Measurements from ENCODE around the gene LRRC37A3.
"Not testable (repeated sequence)": the region's sequence is repeated elsewhere in the genome, so short reads cannot be mapped to it uniquely, and the experiment has no call there.

The LRRC37A3 gene

DNA sequence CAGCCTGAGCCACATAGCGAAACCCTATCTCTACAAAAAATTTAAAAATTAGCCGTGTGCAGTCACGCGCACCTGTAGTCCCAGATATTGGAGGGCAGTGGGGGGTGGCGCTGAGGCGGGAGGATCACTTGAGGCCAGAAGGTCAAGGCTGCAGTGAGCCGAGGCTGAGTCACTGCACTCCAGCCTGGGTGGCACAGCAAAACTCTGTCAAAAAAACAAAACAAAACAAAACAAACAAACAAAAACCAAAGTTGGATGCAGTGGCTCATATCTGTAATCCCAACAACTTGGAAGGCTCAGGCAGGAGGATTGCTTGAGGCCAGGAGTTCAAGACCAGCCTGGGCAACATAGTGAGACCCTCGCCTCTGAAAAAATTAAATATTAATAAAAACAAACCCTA, 75.4 kb downstream of the LRRC37A3 start:
- H3K36me3 ChIP-seq (ENCODE audit: insufficient read depth, low read length); H2AFZ ChIP-seq (ENCODE audit: low read length); H3K4me2 ChIP-seq (ENCODE audit: low read depth, low read length, poor library complexity, severe bottlenecking); H3K79me2 ChIP-seq (ENCODE audit: insufficient read depth, low read length); H3K9ac ChIP-seq (ENCODE audit: low read depth, low read length, poor library complexity, severe bottlenecking); H3K4me1 ChIP-seq (ENCODE audit: insufficient read depth, low read length, poor library complexity, severe bottlenecking); H4K20me1 ChIP-seq (ENCODE audit: insufficient read depth, low read length, poor library complexity, severe bottlenecking); H3K27me3 ChIP-seq (ENCODE audit: insufficient read depth, low read length, poor library complexity, severe bottlenecking); H3F3A ChIP-seq (ENCODE audit: low read depth); H3K9me3 ChIP-seq (ENCODE audit: insufficient read depth, low read depth, low read length); H3K9me2 ChIP-seq (replicated peaks; ENCODE audit: low read depth, low read length); H3K4me3 ChIP-seq (ENCODE audit: low read length, poor library complexity, severe bottlenecking): not testable (repeated sequence)

DNA sequence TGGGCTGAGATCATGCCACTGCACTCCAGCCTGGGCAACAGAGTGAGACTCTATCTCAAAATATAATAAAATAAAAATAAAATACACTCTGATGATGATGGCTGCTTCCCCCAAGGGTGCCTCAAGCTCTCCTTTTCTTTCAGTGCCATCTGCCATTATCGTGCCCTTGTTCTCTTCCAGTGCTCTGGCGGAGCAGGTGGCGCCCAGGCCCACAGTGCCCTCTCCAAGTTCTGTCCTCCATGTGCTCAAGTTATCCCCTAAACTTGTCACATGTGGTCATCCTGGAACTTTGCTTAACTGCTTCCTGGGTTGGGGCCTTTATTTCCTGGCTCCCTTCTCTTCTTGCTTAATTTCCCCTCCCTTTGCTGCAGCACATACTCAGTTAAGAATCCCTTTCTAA, 76.4 kb downstream of the LRRC37A3 start:
- not testable (repeated sequence) for H3K9me3 ChIP-seq (ENCODE audit: insufficient read depth, low read depth, low read length); H3K9ac ChIP-seq (ENCODE audit: low read depth, low read length, poor library complexity, severe bottlenecking); H3K36me3 ChIP-seq (ENCODE audit: insufficient read depth, low read length); H3K4me3 ChIP-seq (ENCODE audit: low read length, poor library complexity, severe bottlenecking); H3K27me3 ChIP-seq (ENCODE audit: insufficient read depth, low read length, poor library complexity, severe bottlenecking); H4K20me1 ChIP-seq (ENCODE audit: insufficient read depth, low read length, poor library complexity, severe bottlenecking); H3K9me2 ChIP-seq (replicated peaks; ENCODE audit: low read depth, low read length); H3F3A ChIP-seq (ENCODE audit: low read depth); H3K4me1 ChIP-seq (ENCODE audit: insufficient read depth, low read length, poor library complexity, severe bottlenecking); H2AFZ ChIP-seq (ENCODE audit: low read length); H3K79me2 ChIP-seq (ENCODE audit: insufficient read depth, low read length); H3K4me2 ChIP-seq (ENCODE audit: low read depth, low read length, poor library complexity, severe bottlenecking)

DNA sequence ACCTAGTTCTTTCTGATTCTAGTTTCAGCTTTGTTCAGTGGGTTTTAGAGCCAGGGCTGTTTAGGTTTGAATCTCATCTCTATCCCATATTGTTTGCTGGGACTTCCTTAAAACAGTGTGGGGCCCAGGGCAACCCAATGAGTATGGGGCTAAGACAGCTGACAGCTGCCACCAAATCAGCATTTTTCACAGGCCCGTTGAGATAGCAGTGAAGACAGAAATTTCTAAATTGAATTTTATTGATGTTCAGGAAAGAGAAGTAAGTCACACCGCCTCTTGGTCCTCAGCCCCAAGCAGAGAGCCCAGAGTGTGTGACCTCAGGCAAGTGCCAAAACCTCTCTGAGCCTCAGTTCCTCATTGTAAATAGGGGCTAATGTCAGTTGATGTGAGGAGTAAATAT, 78.3 kb downstream of the LRRC37A3 start:
- not testable (repeated sequence) for H3K9me3 ChIP-seq (ENCODE audit: insufficient read depth, low read depth, low read length); H3K9ac ChIP-seq (ENCODE audit: low read depth, low read length, poor library complexity, severe bottlenecking); H3K4me3 ChIP-seq (ENCODE audit: low read length, poor library complexity, severe bottlenecking); H3K9me2 ChIP-seq (replicated peaks; ENCODE audit: low read depth, low read length); H3F3A ChIP-seq (ENCODE audit: low read depth); H3K36me3 ChIP-seq (ENCODE audit: insufficient read depth, low read length); H4K20me1 ChIP-seq (ENCODE audit: insufficient read depth, low read length, poor library complexity, severe bottlenecking); H3K4me2 ChIP-seq (ENCODE audit: low read depth, low read length, poor library complexity, severe bottlenecking); H3K4me1 ChIP-seq (ENCODE audit: insufficient read depth, low read length, poor library complexity, severe bottlenecking); H3K27me3 ChIP-seq (ENCODE audit: insufficient read depth, low read length, poor library complexity, severe bottlenecking); H2AFZ ChIP-seq (ENCODE audit: low read length); H3K79me2 ChIP-seq (ENCODE audit: insufficient read depth, low read length)

DNA sequence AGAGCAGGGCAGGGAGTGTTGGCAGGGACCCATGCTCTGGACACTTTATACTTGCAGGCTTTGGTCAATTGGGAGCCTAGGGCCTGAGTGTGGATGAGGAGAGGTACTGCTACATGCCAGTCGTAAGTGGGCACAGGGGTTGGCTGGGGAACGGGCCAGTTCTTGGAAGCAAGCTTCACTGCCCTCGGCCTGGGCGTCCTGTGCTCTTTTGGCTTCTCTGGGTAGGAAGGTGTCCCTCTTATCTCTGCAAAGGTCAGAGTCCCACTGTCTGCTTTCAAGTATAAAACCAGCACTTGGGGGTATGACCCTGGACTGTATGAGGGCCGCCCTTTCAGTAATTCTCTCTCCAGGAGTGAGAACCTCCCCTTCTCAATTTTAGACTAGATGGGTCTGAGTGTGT, 80.8 kb downstream of the LRRC37A3 start:
- H3K4me2 ChIP-seq (ENCODE audit: low read depth, low read length, poor library complexity, severe bottlenecking) = not testable (repeated sequence)

DNA sequence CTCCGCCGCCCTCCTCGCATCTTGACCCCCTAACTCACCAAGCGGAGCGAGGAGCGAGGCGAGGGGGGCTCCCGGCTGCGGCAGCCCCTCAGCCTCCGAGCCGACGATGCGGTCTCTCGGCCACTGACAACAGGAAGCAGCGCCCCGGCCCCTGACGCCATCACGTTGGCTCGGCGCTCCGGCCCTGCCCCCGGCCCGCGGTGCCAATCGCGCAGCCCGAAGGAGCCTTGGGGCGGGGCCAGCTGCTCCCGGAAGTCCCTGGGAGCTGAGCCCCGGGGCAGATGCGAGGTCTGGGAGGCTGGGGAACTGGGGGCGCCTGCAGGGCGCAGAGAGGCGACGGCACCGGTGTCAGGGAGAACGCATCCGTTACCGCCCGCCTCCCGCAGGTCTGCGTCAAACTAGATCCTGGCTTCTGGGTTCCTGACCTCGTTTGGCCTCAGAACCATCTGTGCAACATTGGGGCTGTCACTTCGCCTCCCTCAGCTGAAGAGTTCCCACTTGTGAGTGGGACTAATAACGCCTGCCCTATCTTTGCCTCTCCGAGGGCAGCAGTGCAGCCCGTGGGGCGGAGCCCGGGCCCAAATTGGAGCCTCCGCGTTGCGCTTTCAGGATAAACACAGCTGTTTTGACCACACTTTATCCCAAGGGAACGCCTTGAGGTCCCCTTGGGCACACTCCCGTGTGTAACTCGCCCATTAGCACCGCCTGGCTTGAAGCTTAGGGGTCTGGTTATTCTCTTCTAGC, 82.1 kb downstream of the LRRC37A3 start:
- not testable (repeated sequence) for H3F3A ChIP-seq (ENCODE audit: low read depth); H3K27me3 ChIP-seq (ENCODE audit: insufficient read depth, low read length, poor library complexity, severe bottlenecking); H3K9me3 ChIP-seq (ENCODE audit: insufficient read depth, low read depth, low read length); H3K9me2 ChIP-seq (replicated peaks; ENCODE audit: low read depth, low read length); H4K20me1 ChIP-seq (ENCODE audit: insufficient read depth, low read length, poor library complexity, severe bottlenecking); H3K36me3 ChIP-seq (ENCODE audit: insufficient read depth, low read length); H3K4me1 ChIP-seq (ENCODE audit: insufficient read depth, low read length, poor library complexity, severe bottlenecking)
- peak overlapping the region; percentile 60; the same call in 1 of the 2 replicates for H2AFZ ChIP-seq (ENCODE audit: low read length)
- peak overlapping the region; percentile 65 for H3K4me2 ChIP-seq (ENCODE audit: low read depth, low read length, poor library complexity, severe bottlenecking)
- H3K79me2 ChIP-seq (ENCODE audit: insufficient read depth, low read length) = peaks cover 25% of the 10 kb centered on the region
- peak overlapping the region; percentile 75 for H3K4me3 ChIP-seq (ENCODE audit: low read length, poor library complexity, severe bottlenecking)
- H3K9ac ChIP-seq (ENCODE audit: low read depth, low read length, poor library complexity, severe bottlenecking) = peak overlapping the region; percentile 75

More for the DNA sequence above, 80.8 kb downstream of the LRRC37A3 start:
- not testable (repeated sequence) for H3K4me1 ChIP-seq (ENCODE audit: insufficient read depth, low read length, poor library complexity, severe bottlenecking); H3K9ac ChIP-seq (ENCODE audit: low read depth, low read length, poor library complexity, severe bottlenecking); H3K36me3 ChIP-seq (ENCODE audit: insufficient read depth, low read length); H3K4me3 ChIP-seq (ENCODE audit: low read length, poor library complexity, severe bottlenecking); H3K9me2 ChIP-seq (replicated peaks; ENCODE audit: low read depth, low read length); H3F3A ChIP-seq (ENCODE audit: low read depth); H2AFZ ChIP-seq (ENCODE audit: low read length); H3K27me3 ChIP-seq (ENCODE audit: insufficient read depth, low read length, poor library complexity, severe bottlenecking); H4K20me1 ChIP-seq (ENCODE audit: insufficient read depth, low read length, poor library complexity, severe bottlenecking); H3K9me3 ChIP-seq (ENCODE audit: insufficient read depth, low read depth, low read length)
- H3K79me2 ChIP-seq (ENCODE audit: insufficient read depth, low read length) = peaks cover 25% of the 10 kb centered on the region

DNA sequence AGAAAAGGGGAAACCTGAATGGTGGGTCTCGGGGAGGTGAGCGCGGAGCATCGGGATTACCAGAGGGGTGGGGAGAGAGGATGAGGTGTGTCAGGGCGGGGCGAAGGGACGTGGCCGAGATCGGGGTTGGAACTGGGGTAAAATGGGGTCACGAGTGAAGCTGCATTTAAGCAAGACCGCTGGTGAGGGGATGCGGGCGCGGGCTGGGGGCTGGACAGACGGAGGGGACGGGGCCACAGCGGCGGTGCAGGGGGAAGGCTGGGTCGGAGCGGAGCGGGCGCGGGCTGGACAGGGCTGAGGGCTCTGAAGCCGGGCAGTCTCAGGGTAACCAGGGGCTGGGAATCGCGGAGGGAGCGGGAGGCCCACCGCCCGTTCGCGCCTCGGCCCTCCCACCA, 82.7 kb downstream of the LRRC37A3 start:
- Histone ChIP-seq H3K79me2 (ENCODE audit: insufficient read depth, low read length) (peaks cover 27% of the 10 kb centered on the region), H3K9ac (ENCODE audit: low read depth, low read length, poor library complexity, severe bottlenecking) (peak overlapping the region; percentile 75), H3K4me3 (ENCODE audit: low read length, poor library complexity, severe bottlenecking) (peak overlapping the region; percentile 75), H2AFZ (ENCODE audit: low read length) (0 out of 2 replicates have a peak overlapping the region, but pooled peaks have one; percentile 43), H3K4me2 (ENCODE audit: low read depth, low read length, poor library complexity, severe bottlenecking) (peak overlapping the region; percentile 96)
- H3K36me3 ChIP-seq (ENCODE audit: insufficient read depth, low read length); H3F3A ChIP-seq (ENCODE audit: low read depth); H3K9me2 ChIP-seq (replicated peaks; ENCODE audit: low read depth, low read length); H3K27me3 ChIP-seq (ENCODE audit: insufficient read depth, low read length, poor library complexity, severe bottlenecking); H4K20me1 ChIP-seq (ENCODE audit: insufficient read depth, low read length, poor library complexity, severe bottlenecking); H3K9me3 ChIP-seq (ENCODE audit: insufficient read depth, low read depth, low read length); H3K4me1 ChIP-seq (ENCODE audit: insufficient read depth, low read length, poor library complexity, severe bottlenecking): not testable (repeated sequence)

DNA sequence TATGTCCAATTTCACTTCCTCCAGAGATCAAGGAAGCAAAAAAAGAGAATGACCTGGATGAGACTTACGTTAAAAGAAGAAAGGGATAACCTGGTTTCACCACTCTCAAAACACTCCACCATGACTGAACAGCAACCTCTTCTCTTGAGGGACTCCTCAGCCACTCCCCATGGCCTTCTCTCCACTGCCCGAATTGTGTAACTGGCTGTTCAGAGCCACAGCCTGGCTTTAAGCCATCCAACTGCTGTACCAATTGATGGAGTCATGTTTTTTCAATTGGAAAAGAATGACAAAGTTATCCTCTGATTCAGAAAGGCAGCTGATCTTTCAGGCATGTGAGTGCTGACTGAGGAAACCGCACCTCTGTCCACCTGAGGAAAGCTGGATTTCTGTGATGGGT, 85.2 kb downstream of the LRRC37A3 start:
- not testable (repeated sequence) for H3F3A ChIP-seq (ENCODE audit: low read depth); H3K36me3 ChIP-seq (ENCODE audit: insufficient read depth, low read length); H2AFZ ChIP-seq (ENCODE audit: low read length); H3K4me3 ChIP-seq (ENCODE audit: low read length, poor library complexity, severe bottlenecking); H4K20me1 ChIP-seq (ENCODE audit: insufficient read depth, low read length, poor library complexity, severe bottlenecking); H3K27me3 ChIP-seq (ENCODE audit: insufficient read depth, low read length, poor library complexity, severe bottlenecking); H3K4me2 ChIP-seq (ENCODE audit: low read depth, low read length, poor library complexity, severe bottlenecking); H3K9me3 ChIP-seq (ENCODE audit: insufficient read depth, low read depth, low read length); H3K9ac ChIP-seq (ENCODE audit: low read depth, low read length, poor library complexity, severe bottlenecking); H3K9me2 ChIP-seq (replicated peaks; ENCODE audit: low read depth, low read length)
- peaks cover 17% of the 10 kb centered on the region for H3K4me1 ChIP-seq (ENCODE audit: insufficient read depth, low read length, poor library complexity, severe bottlenecking)
- peaks cover 27% of the 10 kb centered on the region for H3K79me2 ChIP-seq (ENCODE audit: insufficient read depth, low read length)
